GM21526 (cell line): Measurements from ENCODE around the gene HDGF.
"Not testable (repeated sequence)": the region's sequence is repeated elsewhere in the genome, so short reads cannot be mapped to it uniquely, and the experiment has no call there.

Experiments
- ATAC-seq: cut with Tn5 transposase; IDR thresholded peaks from one replicate; pipeline ENCODE4 v1.9.1; 2021; ENCODE audit warnings: moderate library complexity; ENCODE audit not compliant: unreplicated experiment, low FRiP score

The HDGF gene

DNA sequence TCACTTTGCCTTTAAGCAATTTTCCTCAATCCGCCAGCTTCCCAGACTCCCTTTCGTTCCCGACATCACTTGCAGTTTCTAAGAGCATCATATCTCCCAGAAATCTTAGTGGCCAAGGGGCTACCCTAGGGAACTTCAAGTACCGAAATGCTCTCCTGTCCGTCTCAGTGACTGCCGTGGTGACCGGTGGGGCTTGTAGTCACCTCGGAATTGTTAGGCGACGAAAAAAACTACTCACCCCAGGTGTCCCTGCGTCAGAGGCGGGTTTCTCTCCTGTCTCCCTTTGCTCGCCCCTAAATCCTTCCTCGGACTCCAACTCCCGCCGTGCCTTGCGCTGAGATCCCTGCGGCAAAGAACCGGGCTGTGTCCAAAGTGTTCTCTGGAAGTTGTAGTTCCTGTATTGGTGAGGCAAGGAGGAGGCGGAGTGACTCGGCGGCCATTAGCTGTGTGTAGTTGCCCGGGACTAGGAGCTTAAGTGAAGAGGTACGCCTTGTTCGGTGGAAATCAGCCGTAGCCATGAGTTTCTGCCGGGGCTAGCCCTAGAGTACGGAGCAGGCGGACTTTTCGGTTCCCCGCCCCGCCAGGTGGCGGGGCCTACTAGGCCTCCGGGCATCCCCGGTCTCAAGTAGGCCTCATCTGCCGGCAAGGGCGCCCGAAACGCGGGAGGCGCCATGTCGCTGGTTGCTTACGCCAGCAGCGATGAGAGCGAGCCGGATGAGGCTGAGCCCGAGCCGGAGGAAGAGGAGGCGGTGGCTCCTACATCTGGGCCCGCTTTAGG, 15.8 kb upstream of the HDGF start, which contains the start of gene PRCC:
Gene PRCC (plus strand): TSS at position 435 of the 778 bp plus-strand sequence. CDS start 237 bp downstream, at position 672.
- peak; percentile 89 for ATAC-seq

DNA sequence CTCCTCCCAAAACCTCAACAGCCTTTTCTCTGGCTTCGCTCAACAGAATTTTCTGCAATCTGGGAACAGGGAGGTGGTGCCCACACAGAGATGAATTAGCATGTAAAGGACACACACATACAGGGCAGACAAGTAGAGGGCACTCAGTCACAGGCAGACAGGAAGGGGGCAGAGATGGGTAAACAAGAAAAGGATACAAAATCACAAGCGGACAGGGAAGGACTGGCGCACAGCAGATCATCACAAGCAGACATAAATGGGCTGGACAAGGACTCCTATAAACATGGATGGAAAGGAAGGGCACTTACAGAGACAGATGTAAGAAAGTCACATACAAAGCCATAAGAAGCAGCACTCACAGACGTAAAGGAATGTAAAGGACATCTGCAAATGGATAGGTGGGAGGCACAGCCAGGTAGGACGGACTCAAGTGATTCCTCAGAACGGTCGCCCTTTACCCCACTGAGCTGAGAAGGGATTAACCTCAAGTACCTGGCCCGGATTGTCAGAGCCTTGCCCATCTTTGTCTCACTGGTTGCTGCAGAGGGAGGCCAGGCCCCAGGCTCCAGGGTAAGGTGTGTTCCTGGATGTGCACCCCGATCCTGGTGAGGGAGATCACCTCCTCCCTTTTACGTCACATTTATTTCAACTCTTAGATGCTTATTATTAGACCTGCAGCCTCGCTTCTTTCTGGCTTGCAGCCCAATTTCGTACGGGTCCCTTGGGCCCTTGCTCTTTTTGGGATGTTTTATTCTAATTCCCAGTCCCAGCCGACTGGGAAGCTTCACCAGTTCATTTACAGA, 15.0 kb upstream of the HDGF start:
- ATAC-seq, result peak; percentile 10

GRCh38 chr1:156765666-156766065, 14.2 kb upstream of the HDGF start:
- no peak for ATAC-seq

GRCh38 chr1:156765136-156765535, 13.7 kb upstream of the HDGF start:
- not testable (repeated sequence) for ATAC-seq

GRCh38 chr1:156760796-156761104, 9.3 kb upstream of the HDGF start:
- ATAC-seq, result no peak

DNA sequence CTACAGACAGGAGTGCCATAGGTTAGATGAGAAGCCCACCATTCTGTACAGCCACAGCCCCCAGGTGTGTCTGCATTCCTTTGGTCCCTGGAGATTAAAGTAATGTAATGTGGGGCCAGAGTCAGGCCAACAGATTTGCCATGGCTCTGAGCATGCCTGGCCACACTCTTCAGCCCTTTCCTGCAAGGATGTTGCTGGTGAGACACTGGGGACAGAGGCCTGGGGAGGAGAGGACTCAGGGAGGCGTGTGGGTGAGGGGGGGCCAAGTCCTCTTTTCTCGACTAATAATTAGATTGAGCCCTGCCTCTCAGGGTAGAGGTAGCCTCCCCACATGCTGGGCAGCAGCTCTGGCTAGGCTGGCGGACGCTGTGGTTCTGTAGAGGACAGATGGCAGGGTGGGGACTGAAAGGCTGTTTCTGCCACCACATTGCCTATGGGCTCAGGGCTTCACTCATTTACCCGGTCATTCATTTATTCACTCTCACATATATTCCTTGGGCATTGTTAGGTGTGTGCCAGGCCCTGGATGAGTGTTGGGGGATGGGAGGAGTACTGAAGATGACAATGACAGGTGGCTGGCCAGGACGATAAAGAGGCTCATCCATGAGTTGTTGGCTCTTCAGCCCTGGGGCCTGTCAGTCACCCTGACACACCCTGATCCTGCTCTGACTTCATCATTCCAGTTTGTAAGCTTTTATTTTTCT, 8.8 kb upstream of the HDGF start:
- ATAC-seq, result no peak

- not testable (repeated sequence) for ATAC-seq
These were observed 6.2 kb upstream of the HDGF start for GRCh38 chr1:156757572-156758253.

GRCh38 chr1:156756355-156756754, 4.9 kb upstream of the HDGF start:
- no peak for ATAC-seq

DNA sequence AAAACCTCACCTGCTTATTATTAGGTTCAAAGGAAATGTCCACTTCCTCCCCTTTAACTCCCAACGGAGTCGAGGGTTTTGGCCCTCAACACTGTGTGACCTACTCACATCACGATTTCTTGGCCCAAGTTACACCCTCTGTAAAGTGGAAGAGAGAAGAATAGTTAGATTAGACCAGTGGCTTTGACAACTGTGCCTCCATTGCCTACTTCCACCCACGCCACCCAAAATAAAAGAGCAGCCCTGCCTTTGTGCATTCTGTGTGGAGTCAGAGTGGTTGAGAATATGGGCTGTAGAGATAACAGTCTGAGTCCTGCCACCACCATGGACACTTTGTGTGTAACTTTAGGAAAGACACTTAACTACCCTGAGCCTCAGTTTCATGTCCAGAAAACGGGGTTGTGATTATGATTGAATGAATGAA, 4.1 kb upstream of the HDGF start:
- ATAC-seq, result no peak

- ATAC-seq, result no peak
These were observed 2.7 kb upstream of the HDGF start for GRCh38 chr1:156754219-156754618.

DNA sequence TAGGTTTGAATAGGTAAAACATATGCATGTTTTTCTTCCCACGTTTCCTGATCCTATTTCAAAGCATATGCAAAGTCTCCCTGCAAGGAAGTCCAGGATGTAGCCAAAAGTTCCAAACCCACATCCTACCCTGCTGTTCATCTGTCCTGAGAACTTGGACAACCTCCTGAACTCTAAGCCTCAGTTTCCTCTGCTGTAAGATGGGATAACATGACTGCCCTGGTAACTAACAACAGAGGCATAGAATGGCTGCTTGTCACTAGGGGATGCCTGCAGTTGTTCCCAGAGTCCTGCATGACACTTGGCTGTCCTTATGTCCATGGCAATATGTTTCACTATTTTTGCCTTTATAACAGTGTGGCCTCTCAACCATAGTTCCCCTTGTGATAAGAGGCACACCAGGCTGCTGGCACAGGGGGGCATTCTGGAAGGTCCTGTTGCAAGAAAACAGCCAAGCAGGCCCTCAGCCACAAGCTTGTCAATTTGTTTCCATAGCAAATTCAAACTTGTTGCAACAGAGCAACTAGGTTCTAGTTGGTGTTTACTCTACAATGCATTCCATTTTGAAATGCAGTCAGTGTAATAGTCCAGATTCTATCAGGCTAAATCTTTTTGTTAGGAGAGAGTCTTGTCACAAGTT, 1.5 kb upstream of the HDGF start:
- no peak for ATAC-seq

GRCh38 chr1:156751757-156752481, 444 bp upstream of the HDGF start:
- peak; percentile 54 for ATAC-seq

GRCh38 chr1:156750711-156751450, 594 bp downstream of the HDGF start:
- peak; percentile 2 for ATAC-seq

GRCh38 chr1:156750191-156750672, 1.2 kb downstream of the HDGF start:
- ATAC-seq, result no peak

GRCh38 chr1:156749419-156750118, 1.9 kb downstream of the HDGF start:
- no peak for ATAC-seq

DNA sequence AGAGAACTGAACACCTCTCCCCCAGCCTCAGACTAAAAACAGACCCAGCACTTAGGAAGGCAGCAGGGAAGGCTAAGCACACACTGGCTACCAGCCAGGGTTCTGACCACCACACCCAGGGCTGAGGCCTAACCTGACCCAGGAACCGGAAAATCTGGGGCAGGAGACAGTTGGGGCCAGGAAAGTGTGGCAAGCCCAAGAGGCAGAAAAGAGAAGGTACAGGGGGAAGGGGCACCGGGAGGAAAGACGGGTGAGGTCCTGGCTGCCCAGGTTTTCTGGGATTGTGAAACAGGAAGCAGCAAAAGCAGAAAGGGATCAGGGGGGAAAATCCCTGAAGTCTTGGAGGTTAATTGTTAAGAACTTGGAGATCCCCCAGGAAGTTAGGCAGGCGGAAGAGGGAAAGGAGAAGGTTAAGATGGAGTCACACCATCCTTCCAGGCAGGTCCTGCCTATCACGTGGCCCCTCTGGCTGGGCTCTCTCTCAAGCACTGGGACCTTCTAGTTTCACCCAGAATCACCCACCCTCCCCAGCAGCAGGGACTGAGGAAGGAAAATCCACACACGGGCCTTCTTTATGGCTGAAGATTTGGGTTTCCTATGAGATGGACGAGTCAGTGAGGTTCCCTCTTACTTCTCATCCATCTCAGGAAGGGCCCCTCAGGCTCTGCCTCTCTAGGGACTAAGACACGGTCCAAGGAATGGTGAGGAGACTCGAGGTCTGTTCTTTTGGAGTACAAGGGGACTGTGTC, 2.6 kb downstream of the HDGF start:
- ATAC-seq, result no peak
